HUES48 (cell line): Measurements from ENCODE around the gene SLC6A8.
"Not testable (repeated sequence)": the region's sequence is repeated elsewhere in the genome, so short reads cannot be mapped to it uniquely, and the experiment has no call there.

ENCODE experiments used
- H3K27ac ChIP-seq: one replicate; pipeline ENCODE4 v1.7.0; 2013; ENCODE audit warnings: low read depth, low read length, inconsistent platforms
- H3K27me3 ChIP-seq: 2 replicates; pipeline ENCODE4 v1.6.1; 2013; ENCODE audit warnings: mild to moderate bottlenecking, low read length; ENCODE audit not compliant: control insufficient read depth, insufficient read depth
- H3K36me3 ChIP-seq: 2 replicates; pipeline ENCODE4 v1.6.1; 2013; ENCODE audit warnings: low read length; ENCODE audit not compliant: control insufficient read depth, insufficient read depth
- H3K4me1 ChIP-seq: 2 replicates; pipeline ENCODE4 v1.6.1; 2013; ENCODE audit warnings: mild to moderate bottlenecking, low read length; ENCODE audit not compliant: control insufficient read depth, insufficient read depth
- H3K4me3 ChIP-seq: 2 replicates; pipeline ENCODE4 v1.5.1; 2013; ENCODE audit warnings: mild to moderate bottlenecking, low read depth, low read length
- H3K9ac ChIP-seq: 2 replicates; pipeline ENCODE4 v1.6.1; 2013; ENCODE audit warnings: mild to moderate bottlenecking, low read depth, low read length, moderate library complexity
- H3K9me3 ChIP-seq: 2 replicates; pipeline ENCODE4 v1.6.1; 2013; ENCODE audit warnings: low read length; ENCODE audit not compliant: control insufficient read depth, insufficient read depth

The SLC6A8 gene

GRCh38 chrX:153689654-153690465 is 2.1 kb downstream of the SLC6A8 start:
- no peak overlapping the region; the same call in 1 of the 2 replicates for H3K9ac ChIP-seq
- H3K4me1 ChIP-seq, result peaks cover 12% of the 10 kb centered on the region; the same call in 1 of the 2 replicates
- H3K27ac ChIP-seq, result no peak overlapping the region
- H3K4me3 ChIP-seq, result peak overlapping the region; percentile 55; the same call in 1 of the 2 replicates
- H3K9me3 ChIP-seq, result peaks cover 14% of the 10 kb centered on the region; the same call in 1 of the 2 replicates
- no peaks in the 10 kb centered on the region for H3K27me3 ChIP-seq
- H3K36me3 ChIP-seq, result peaks cover 24% of the 10 kb centered on the region

- H3K36me3 ChIP-seq, result peaks cover 24% of the 10 kb centered on the region
- 0 out of 2 replicates have a peak overlapping the region, but pooled peaks have one; percentile 55 for H3K4me3 ChIP-seq
- H3K27me3 ChIP-seq, result no peaks in the 10 kb centered on the region
- no peak overlapping the region for H3K9ac ChIP-seq
- H3K4me1 ChIP-seq, result peaks cover 9% of the 10 kb centered on the region; the same call in 1 of the 2 replicates
- no peak overlapping the region for H3K27ac ChIP-seq
- peaks cover 14% of the 10 kb centered on the region; the same call in 1 of the 2 replicates for H3K9me3 ChIP-seq
These were observed 2.7 kb downstream of the SLC6A8 start for GRCh38 chrX:153690466-153690865.

GRCh38 chrX:153691032-153691827 is 3.5 kb downstream of the SLC6A8 start:
- not testable (repeated sequence) for H3K27ac ChIP-seq, H3K9ac ChIP-seq, H3K27me3 ChIP-seq, H3K4me1 ChIP-seq, H3K4me3 ChIP-seq
- H3K36me3 ChIP-seq, result peaks cover 31% of the 10 kb centered on the region
- peaks cover 14% of the 10 kb centered on the region; the same call in 1 of the 2 replicates for H3K9me3 ChIP-seq

GRCh38 chrX:153692003-153692402 is 4.3 kb downstream of the SLC6A8 start:
- no peak overlapping the region for H3K4me3 ChIP-seq
- no peaks in the 10 kb centered on the region for H3K4me1 ChIP-seq
- peaks cover 10% of the 10 kb centered on the region; the same call in 1 of the 2 replicates for H3K9me3 ChIP-seq
- H3K27me3 ChIP-seq, result no peaks in the 10 kb centered on the region
- H3K27ac ChIP-seq, result no peak overlapping the region
- H3K36me3 ChIP-seq, result peaks cover 31% of the 10 kb centered on the region
- no peak overlapping the region for H3K9ac ChIP-seq

- H3K27me3 ChIP-seq, result no peaks in the 10 kb centered on the region
- H3K36me3 ChIP-seq, result peaks cover 31% of the 10 kb centered on the region
- H3K9me3 ChIP-seq, result peaks cover 13% of the 10 kb centered on the region; the same call in 1 of the 2 replicates
- no peak overlapping the region for H3K4me3 ChIP-seq
- no peak overlapping the region for H3K27ac ChIP-seq
- no peak overlapping the region for H3K9ac ChIP-seq
- no peaks in the 10 kb centered on the region for H3K4me1 ChIP-seq
These were observed 5.0 kb downstream of the SLC6A8 start for GRCh38 chrX:153692611-153693156.

- Histone ChIP-seq H3K9ac (no peak overlapping the region), H3K4me1 (no peaks in the 10 kb centered on the region), H3K36me3 (peaks cover 31% of the 10 kb centered on the region), H3K9me3 (peaks cover 13% of the 10 kb centered on the region; the same call in 1 of the 2 replicates), H3K4me3 (no peak overlapping the region), H3K27ac (no peak overlapping the region), H3K27me3 (no peaks in the 10 kb centered on the region)
These were observed 5.7 kb downstream of the SLC6A8 start for GRCh38 chrX:153693216-153694086.

GRCh38 chrX:153694256-153694655 is 6.5 kb downstream of the SLC6A8 start:
- H3K4me3 ChIP-seq, H3K27ac ChIP-seq, H3K27me3 ChIP-seq, H3K9ac ChIP-seq, H3K4me1 ChIP-seq: not testable (repeated sequence)
- Histone ChIP-seq H3K36me3 (peaks cover 31% of the 10 kb centered on the region), H3K9me3 (peaks cover 13% of the 10 kb centered on the region; the same call in 1 of the 2 replicates)

GRCh38 chrX:153694687-153695270 is 7.1 kb downstream of the SLC6A8 start:
- Histone ChIP-seq H3K4me1 (no peaks in the 10 kb centered on the region), H3K4me3 (no peak overlapping the region), H3K9ac (no peak overlapping the region), H3K27me3 (no peaks in the 10 kb centered on the region), H3K27ac (no peak overlapping the region), H3K36me3 (peaks cover 31% of the 10 kb centered on the region), H3K9me3 (peaks cover 10% of the 10 kb centered on the region; the same call in 1 of the 2 replicates)

- Histone ChIP-seq H3K4me3 (no peak overlapping the region), H3K27ac (no peak overlapping the region), H3K9me3 (peaks cover 14% of the 10 kb centered on the region; the same call in 1 of the 2 replicates), H3K9ac (no peak overlapping the region), H3K36me3 (peaks cover 28% of the 10 kb centered on the region), H3K27me3 (no peaks in the 10 kb centered on the region), H3K4me1 (no peaks in the 10 kb centered on the region)
These were observed 8.4 kb downstream of the SLC6A8 start for GRCh38 chrX:153696100-153696499.

GRCh38 chrX:153696538-153696937 is 8.8 kb downstream of the SLC6A8 start:
- peaks cover 14% of the 10 kb centered on the region; the same call in 1 of the 2 replicates for H3K9me3 ChIP-seq
- not testable (repeated sequence) for H3K27ac ChIP-seq, H3K4me1 ChIP-seq, H3K9ac ChIP-seq, H3K4me3 ChIP-seq, H3K27me3 ChIP-seq
- peaks cover 28% of the 10 kb centered on the region for H3K36me3 ChIP-seq
